ENCODE measurements around the gene GABRA5. TPM values are rescaled to one million over a fixed set of nuclear protein-coding genes. Genes with fewer than 3 reads are reported as not detected.

GABRA5 gene
- total and polyA plus RNA-seq, 10 of the 15 experiments (the other 5 are each of a cell fraction or from before 2014, with no cell fraction given) = 0.10 TPM; not detected in 9

DNA sequence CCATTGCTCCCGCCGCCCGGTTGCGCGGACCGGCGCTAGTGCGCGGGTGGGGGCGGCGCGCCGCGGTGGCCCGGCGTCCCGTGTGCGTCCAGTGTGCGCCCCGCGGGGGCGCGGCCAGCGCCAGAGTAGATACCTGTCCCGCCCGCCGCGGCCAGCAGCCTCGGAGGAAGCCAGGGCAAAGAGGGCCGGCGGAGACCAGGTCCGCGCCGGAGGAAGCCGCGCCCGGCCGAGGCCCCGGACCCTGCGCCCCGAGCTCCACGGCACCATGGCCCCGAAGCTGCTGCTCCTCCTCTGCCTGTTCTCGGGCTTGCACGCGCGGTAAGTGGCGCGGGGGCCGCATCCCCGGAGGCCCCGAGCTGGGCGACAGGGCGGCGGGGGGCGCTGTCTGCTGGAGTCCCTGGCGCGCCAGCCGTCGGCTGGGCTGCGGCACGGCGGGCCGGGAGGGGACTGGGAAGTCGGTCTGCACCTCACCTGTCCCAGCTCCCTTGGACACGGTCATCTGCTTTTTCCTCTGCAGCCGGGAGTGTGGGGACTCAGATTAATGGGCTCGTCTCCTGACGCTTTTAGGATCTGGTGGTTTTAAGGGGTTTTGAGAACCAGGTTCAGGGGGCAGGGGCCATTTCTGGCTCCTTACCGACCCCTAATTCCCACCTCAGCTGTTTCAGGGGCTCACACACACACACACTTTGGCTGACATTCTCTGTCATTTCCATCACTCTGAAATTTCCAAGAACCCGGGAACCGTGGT is 104.6 kb downstream of the GABRA5 start:
- Histone ChIP-seq H3K4me1 (ENCODE audit: control insufficient read depth, insufficient read depth, low read length) (no peaks in the 10 kb centered on the region), H3K36me3 (ENCODE audit: control insufficient read depth in 2 of 2, insufficient read depth in 2 of 2, low read length in 1 of 2) (no peaks in the 10 kb centered on the region), H4K20me1 (ENCODE audit: control insufficient read depth, insufficient read depth) (no peaks in the 10 kb centered on the region), H3K27me3 (replicated peaks in 1 of 2; ENCODE audit: control insufficient read depth in 2 of 2, insufficient read depth in 2 of 2, low read length in 1 of 2) (no peaks in the 10 kb centered on the region), H3K27ac (ENCODE audit: control insufficient read depth, insufficient read depth) (no peak overlapping the region), H3K9ac (ENCODE audit: control insufficient read depth, insufficient read depth, low read length) (no peak overlapping the region), H3K79me2 (ENCODE audit: control insufficient read depth, insufficient read depth, low read length) (no peaks in the 10 kb centered on the region), H3K9me3 (replicated peaks; ENCODE audit: control insufficient read depth, insufficient read depth, low read length) (no peaks in the 10 kb centered on the region; the same call in 2 of the 3 replicates), H3K4me3 (no peak overlapping the region), H2AFZ (ENCODE audit: control insufficient read depth, low read depth, low read length) (no peak overlapping the region), H3K4me2 (ENCODE audit: control insufficient read depth, insufficient read depth) (no peak overlapping the region)
- RAD21 ChIA-PET (ENCODE audit: unreplicated experiment) = no interaction called here
- no TSS peak for BruUV-seq (replicated peaks)
- CTCF ChIA-PET = no interaction called here
- 68% methylated on average over 28 of the region's 72 CpGs for WGBS (ENCODE audit: insufficient coverage, insufficient replicate concordance, low lambda C conversion rate, missing lambda C conversion rate)
- SMC1A ChIA-PET (ENCODE audit: uncharacterized antibody, unreplicated experiment) = no interaction called here
- ATAC-seq = no peak
- no peak for TF ChIP-seq TCF12 (IDR thresholded peaks at IDR 0.05; ENCODE audit: low read depth, low read length)
- DNase-seq (ENCODE audit: low read depth, low spot score) = no peak
- intact Hi-C loops (cut with micrococcal nuclease; ENCODE audit: unreplicated experiment) (loop anchor here (10.0 kb wide), 1 partner anchor 63 kb away; no protein-coding TSS in a partner anchor), in situ Hi-C loops (cut with MboI) (no loop called here)
- POLR2A ChIA-PET = no interaction called here
- FAIRE-seq = no peak

DNA sequence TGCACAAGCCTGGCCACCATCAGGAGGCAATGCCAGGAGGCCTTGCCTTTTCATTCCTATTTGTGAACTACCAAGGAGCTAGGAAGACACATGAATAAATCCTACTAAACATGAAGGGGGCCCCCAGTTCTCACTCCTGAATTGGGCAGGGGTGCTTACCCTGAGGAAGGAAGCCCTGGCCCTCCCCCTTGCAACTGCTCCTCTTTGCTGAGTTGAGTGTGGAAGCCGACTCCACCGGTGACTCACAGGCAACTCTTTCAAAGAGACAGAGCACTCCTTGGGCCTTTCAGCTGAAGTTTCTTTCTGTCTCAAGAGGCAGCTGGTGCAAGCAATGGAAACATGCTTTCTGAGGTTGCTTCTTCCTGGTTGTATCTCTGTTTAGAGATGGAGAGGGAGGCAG is 105.8 kb downstream of the GABRA5 start:
- POLR2A ChIA-PET = no interaction called here
- CTCF ChIA-PET = no interaction called here
- Histone ChIP-seq H3K36me3 (ENCODE audit: control insufficient read depth in 2 of 2, insufficient read depth in 2 of 2, low read length in 1 of 2) (no peaks in the 10 kb centered on the region), H3K9ac (ENCODE audit: control insufficient read depth, insufficient read depth, low read length) (no peak overlapping the region), H3K27me3 (replicated peaks in 1 of 2; ENCODE audit: control insufficient read depth in 2 of 2, insufficient read depth in 2 of 2, low read length in 1 of 2) (no peaks in the 10 kb centered on the region), H3K9me3 (replicated peaks; ENCODE audit: control insufficient read depth, insufficient read depth, low read length) (no peaks in the 10 kb centered on the region; the same call in 2 of the 3 replicates), H3K79me2 (ENCODE audit: control insufficient read depth, insufficient read depth, low read length) (no peaks in the 10 kb centered on the region), H3K4me2 (ENCODE audit: control insufficient read depth, insufficient read depth) (no peak overlapping the region), H3K4me3 (no peak overlapping the region), H3K27ac (ENCODE audit: control insufficient read depth, insufficient read depth) (no peak overlapping the region), H4K20me1 (ENCODE audit: control insufficient read depth, insufficient read depth) (no peaks in the 10 kb centered on the region), H2AFZ (ENCODE audit: control insufficient read depth, low read depth, low read length) (no peak overlapping the region), H3K4me1 (ENCODE audit: control insufficient read depth, insufficient read depth, low read length) (no peaks in the 10 kb centered on the region)
- SMC1A ChIA-PET (ENCODE audit: uncharacterized antibody, unreplicated experiment) = no interaction called here
- ATAC-seq (no peak), DNase-seq (ENCODE audit: low read depth, low spot score) (no peak), FAIRE-seq (no peak)
- no peak for TF ChIP-seq HCFC1 (IDR thresholded peaks at IDR 0.05; ENCODE audit: low read length)
- TF ChIP-seq, protein P1, sequence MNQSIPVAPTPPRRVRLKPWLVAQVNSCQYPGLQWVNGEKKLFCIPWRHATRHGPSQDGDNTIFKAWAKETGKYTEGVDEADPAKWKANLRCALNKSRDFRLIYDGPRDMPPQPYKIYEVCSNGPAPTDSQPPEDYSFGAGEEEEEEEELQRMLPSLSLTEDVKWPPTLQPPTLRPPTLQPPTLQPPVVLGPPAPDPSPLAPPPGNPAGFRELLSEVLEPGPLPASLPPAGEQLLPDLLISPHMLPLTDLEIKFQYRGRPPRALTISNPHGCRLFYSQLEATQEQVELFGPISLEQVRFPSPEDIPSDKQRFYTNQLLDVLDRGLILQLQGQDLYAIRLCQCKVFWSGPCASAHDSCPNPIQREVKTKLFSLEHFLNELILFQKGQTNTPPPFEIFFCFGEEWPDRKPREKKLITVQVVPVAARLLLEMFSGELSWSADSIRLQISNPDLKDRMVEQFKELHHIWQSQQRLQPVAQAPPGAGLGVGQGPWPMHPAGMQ (IDR thresholded peaks at IDR 0.05; ENCODE audit: borderline replicate concordance) = no peak
- BruUV-seq (replicated peaks) = no TSS peak
- in situ Hi-C loops (cut with MboI) = no loop called here
- 78% methylated on average over 2 of the region's 2 CpGs for WGBS (ENCODE audit: insufficient coverage, insufficient replicate concordance, low lambda C conversion rate, missing lambda C conversion rate)
- intact Hi-C loops (cut with micrococcal nuclease; ENCODE audit: unreplicated experiment) = loop anchor here (10.0 kb wide), 1 partner anchor 62 kb away; no protein-coding TSS in a partner anchor
- RAD21 ChIA-PET (ENCODE audit: unreplicated experiment) = no interaction called here

Measured in GM12878 (cell line).